ENCODE results near the gene ZNF821.
"Not testable (repeated sequence)": the region's sequence is repeated elsewhere in the genome, so short reads cannot be mapped to it uniquely, and the experiment has no call there.

The ZNF821 gene

DNA sequence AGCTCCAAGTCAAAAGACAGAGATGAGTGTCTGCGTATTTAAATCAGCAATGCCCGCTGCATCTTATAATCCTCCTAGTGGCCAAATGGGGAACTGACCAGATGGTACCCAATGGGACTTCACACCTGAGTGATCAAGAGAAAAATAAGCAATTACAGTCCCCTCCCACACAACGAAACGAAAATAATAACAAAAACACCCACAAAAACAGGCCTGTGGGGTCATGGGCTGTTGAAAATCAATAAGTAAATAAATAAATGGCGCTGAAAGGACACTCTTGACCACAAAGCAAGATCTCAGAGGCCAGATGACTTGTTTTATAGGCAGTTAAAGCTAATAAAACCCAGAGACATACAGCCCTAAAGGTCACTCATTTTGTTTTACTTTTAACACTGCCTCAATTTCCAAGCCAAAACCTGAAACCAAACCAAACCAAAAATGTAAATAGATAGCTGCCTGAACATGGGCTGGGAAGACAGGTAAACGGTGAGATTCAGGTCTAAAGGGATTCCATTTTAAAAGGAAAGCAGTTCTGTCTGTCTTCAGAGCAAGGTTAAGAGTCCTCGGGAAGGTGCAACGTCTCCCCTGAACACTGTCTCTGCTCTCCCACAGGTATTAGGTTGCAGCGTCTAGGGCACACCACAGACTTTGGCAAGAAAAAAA, 1.3 kb downstream of the ZNF821 start:
- peak; percentile 95 for TF ChIP-seq CTCF (conservative IDR thresholded peaks at IDR 0.05; ENCODE audit: control insufficient read depth, insufficient read depth, low read depth, low read length)
- DNase-seq (ENCODE audit: low read depth), result peak; percentile 78
- H3K4me3 ChIP-seq (ENCODE audit: control insufficient read depth, low read depth, low read length), result peak overlapping the region; percentile 72

GRCh38 chr16:71880176-71880575, 3.8 kb downstream of the ZNF821 start:
- TF ChIP-seq CTCF (conservative IDR thresholded peaks at IDR 0.05; ENCODE audit: control insufficient read depth, insufficient read depth, low read depth, low read length), result no peak
- no peak overlapping the region for H3K4me3 ChIP-seq (ENCODE audit: control insufficient read depth, low read depth, low read length)
- DNase-seq (ENCODE audit: low read depth), result no peak

GRCh38 chr16:71878911-71879310, 5.1 kb downstream of the ZNF821 start:
- no peak overlapping the region for H3K4me3 ChIP-seq (ENCODE audit: control insufficient read depth, low read depth, low read length)
- no peak for TF ChIP-seq CTCF (conservative IDR thresholded peaks at IDR 0.05; ENCODE audit: control insufficient read depth, insufficient read depth, low read depth, low read length)
- no peak for DNase-seq (ENCODE audit: low read depth)

DNA sequence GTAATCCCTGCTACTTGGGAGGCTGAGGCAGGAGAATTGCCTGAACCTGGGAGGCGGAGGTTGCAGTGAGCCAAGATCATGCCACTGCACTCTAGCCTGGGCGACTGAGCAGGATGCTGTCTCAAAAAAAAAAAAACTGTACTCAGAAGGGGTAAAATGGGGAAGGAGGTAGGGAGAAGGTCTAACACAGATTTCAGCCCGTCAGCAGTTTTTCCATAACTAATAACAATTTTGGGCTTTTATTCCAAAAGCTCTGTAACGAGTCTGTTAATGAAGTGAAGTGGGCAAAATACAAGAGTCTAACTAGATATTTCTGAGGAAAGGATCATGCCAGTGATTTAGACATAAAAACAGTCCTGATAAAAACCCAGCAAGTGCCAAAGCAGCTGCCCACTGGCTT, 10.8 kb downstream of the ZNF821 start:
- no peak for TF ChIP-seq CTCF (conservative IDR thresholded peaks at IDR 0.05; ENCODE audit: control insufficient read depth, insufficient read depth, low read depth, low read length)
- no peak for DNase-seq (ENCODE audit: low read depth)

DNA sequence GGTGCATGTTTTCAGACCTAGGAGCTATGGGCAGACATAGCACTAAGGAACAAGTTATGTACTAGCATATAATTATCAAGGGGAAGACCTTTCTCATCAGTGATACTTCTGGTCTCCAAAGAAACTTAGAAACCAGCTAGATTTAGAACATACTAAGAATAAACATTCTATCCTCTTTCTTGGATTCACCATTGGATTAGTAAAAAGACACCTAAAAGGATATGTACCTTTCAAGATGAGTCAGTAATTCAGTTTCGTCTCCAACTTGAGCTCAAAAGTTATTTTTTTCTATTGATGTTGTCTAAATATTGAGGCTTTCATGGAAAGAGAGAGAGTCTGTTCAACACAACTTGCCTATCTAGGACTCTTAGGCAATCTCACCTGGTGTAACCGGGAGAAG, 13.2 kb downstream of the ZNF821 start:
- H3K4me3 ChIP-seq (ENCODE audit: control insufficient read depth, low read depth, low read length), result no peak overlapping the region
- no peak for TF ChIP-seq CTCF (conservative IDR thresholded peaks at IDR 0.05; ENCODE audit: control insufficient read depth, insufficient read depth, low read depth, low read length)
- no peak for DNase-seq (ENCODE audit: low read depth)

More for the DNA sequence above, 10.8 kb downstream of the ZNF821 start:
- H3K4me3 ChIP-seq (ENCODE audit: control insufficient read depth, low read depth, low read length), result no peak overlapping the region

GRCh38 chr16:71869089-71869488, 14.9 kb downstream of the ZNF821 start:
- no peak for TF ChIP-seq CTCF (conservative IDR thresholded peaks at IDR 0.05; ENCODE audit: control insufficient read depth, insufficient read depth, low read depth, low read length)
- no peak for DNase-seq (ENCODE audit: low read depth)
- no peak overlapping the region for H3K4me3 ChIP-seq (ENCODE audit: control insufficient read depth, low read depth, low read length)

- DNase-seq (ENCODE audit: low read depth), result no peak
- no peak for TF ChIP-seq CTCF (conservative IDR thresholded peaks at IDR 0.05; ENCODE audit: control insufficient read depth, insufficient read depth, low read depth, low read length)
Measured at GRCh38 chr16:71867939-71868338, 16.0 kb downstream of the ZNF821 start.

GRCh38 chr16:71867175-71867574, 16.8 kb downstream of the ZNF821 start:
- not testable (repeated sequence) for H3K4me3 ChIP-seq (ENCODE audit: control insufficient read depth, low read depth, low read length); DNase-seq (ENCODE audit: low read depth)

More at GRCh38 chr16:71867939-71868338, 16.0 kb downstream of the ZNF821 start:
- no peak overlapping the region for H3K4me3 ChIP-seq (ENCODE audit: control insufficient read depth, low read depth, low read length)
